ENCODE data around the gene ZFYVE9.

Gene ZFYVE9

GRCh38 chr1:52268372-52268771 lies 126.5 kb downstream of the ZFYVE9 start:
- no peak overlapping the region for H3K4me2 ChIP-seq (ENCODE audit: low read length)
- TF ChIP-seq CTCF (IDR thresholded peaks at IDR 0.05): no peak
- no peaks in the 10 kb centered on the region for H3K79me2 ChIP-seq
- H3K4me1 ChIP-seq: no peaks in the 10 kb centered on the region
- no peaks in the 10 kb centered on the region for H3K9me3 ChIP-seq (ENCODE audit: control insufficient read depth, low read length)
- H3K27ac ChIP-seq: no peak overlapping the region
- no peaks in the 10 kb centered on the region for H3K27me3 ChIP-seq (ENCODE audit: control insufficient read depth, insufficient read depth, low read length)
- no peak overlapping the region for H3K4me3 ChIP-seq (ENCODE audit: low read depth, low read length)
- no peaks in the 10 kb centered on the region for H3K36me3 ChIP-seq (ENCODE audit: control insufficient read depth, insufficient read depth, low read length)
- H2AFZ ChIP-seq: no peak overlapping the region
- H3K9ac ChIP-seq: no peak overlapping the region

- no peak overlapping the region for H3K4me2 ChIP-seq (ENCODE audit: low read length)
- H3K9me3 ChIP-seq (ENCODE audit: control insufficient read depth, low read length): no peaks in the 10 kb centered on the region
- no peak overlapping the region for H3K4me3 ChIP-seq (ENCODE audit: low read depth, low read length)
- TF ChIP-seq CTCF (IDR thresholded peaks at IDR 0.05): no peak
- H2AFZ ChIP-seq: no peak overlapping the region
- no peaks in the 10 kb centered on the region for H3K36me3 ChIP-seq (ENCODE audit: control insufficient read depth, insufficient read depth, low read length)
- H3K9ac ChIP-seq: no peak overlapping the region
- H3K79me2 ChIP-seq: no peaks in the 10 kb centered on the region
- H3K4me1 ChIP-seq: no peaks in the 10 kb centered on the region
- no peaks in the 10 kb centered on the region for H3K27me3 ChIP-seq (ENCODE audit: control insufficient read depth, insufficient read depth, low read length)
- H3K27ac ChIP-seq: no peak overlapping the region
Measured at GRCh38 chr1:52281518-52281917, 139.6 kb downstream of the ZFYVE9 start.

GRCh38 chr1:52288286-52288685 lies 146.4 kb downstream of the ZFYVE9 start:
- no peak overlapping the region for H3K4me2 ChIP-seq (ENCODE audit: low read length)
- no peaks in the 10 kb centered on the region for H3K9me3 ChIP-seq (ENCODE audit: control insufficient read depth, low read length)
- no peak for TF ChIP-seq CTCF (IDR thresholded peaks at IDR 0.05)
- H3K9ac ChIP-seq: no peak overlapping the region
- H2AFZ ChIP-seq: no peak overlapping the region
- H3K79me2 ChIP-seq: no peaks in the 10 kb centered on the region
- H3K4me3 ChIP-seq (ENCODE audit: low read depth, low read length): no peak overlapping the region
- no peak overlapping the region for H3K27ac ChIP-seq
- no peaks in the 10 kb centered on the region for H3K27me3 ChIP-seq (ENCODE audit: control insufficient read depth, insufficient read depth, low read length)
- H3K36me3 ChIP-seq (ENCODE audit: control insufficient read depth, insufficient read depth, low read length): no peaks in the 10 kb centered on the region
- H3K4me1 ChIP-seq: no peaks in the 10 kb centered on the region

- Histone ChIP-seq H2AFZ (no peak overlapping the region), H3K27me3 (ENCODE audit: control insufficient read depth, insufficient read depth, low read length) (no peaks in the 10 kb centered on the region), H3K9ac (no peak overlapping the region), H3K27ac (no peak overlapping the region), H3K79me2 (no peaks in the 10 kb centered on the region), H3K9me3 (ENCODE audit: control insufficient read depth, low read length) (no peaks in the 10 kb centered on the region), H3K4me1 (no peaks in the 10 kb centered on the region), H3K36me3 (ENCODE audit: control insufficient read depth, insufficient read depth, low read length) (no peaks in the 10 kb centered on the region), H3K4me3 (ENCODE audit: low read depth, low read length) (no peak overlapping the region), H3K4me2 (ENCODE audit: low read length) (no peak overlapping the region)
- no peak for TF ChIP-seq CTCF (IDR thresholded peaks at IDR 0.05)
Measured at GRCh38 chr1:52294580-52294979, 152.7 kb downstream of the ZFYVE9 start.

GRCh38 chr1:52296345-52296744 lies 154.5 kb downstream of the ZFYVE9 start:
- no peak overlapping the region for H3K4me3 ChIP-seq (ENCODE audit: low read depth, low read length)
- no peaks in the 10 kb centered on the region for H3K4me1 ChIP-seq
- H3K27ac ChIP-seq: no peak overlapping the region
- peak; percentile 49 for TF ChIP-seq CTCF (IDR thresholded peaks at IDR 0.05)
- H3K79me2 ChIP-seq: no peaks in the 10 kb centered on the region
- no peaks in the 10 kb centered on the region for H3K27me3 ChIP-seq (ENCODE audit: control insufficient read depth, insufficient read depth, low read length)
- no peak overlapping the region for H3K9ac ChIP-seq
- H3K9me3 ChIP-seq (ENCODE audit: control insufficient read depth, low read length): no peaks in the 10 kb centered on the region
- no peaks in the 10 kb centered on the region for H3K36me3 ChIP-seq (ENCODE audit: control insufficient read depth, insufficient read depth, low read length)
- no peak overlapping the region for H3K4me2 ChIP-seq (ENCODE audit: low read length)
- H2AFZ ChIP-seq: no peak overlapping the region

All from parathyroid adenoma (tissue), 2 donors.